Measurements from ENCODE around the gene RASA4.
"Not testable (repeated sequence)": the region's sequence is repeated elsewhere in the genome, so short reads cannot be mapped to it uniquely, and the experiment has no call there.

The RASA4 gene

DNA sequence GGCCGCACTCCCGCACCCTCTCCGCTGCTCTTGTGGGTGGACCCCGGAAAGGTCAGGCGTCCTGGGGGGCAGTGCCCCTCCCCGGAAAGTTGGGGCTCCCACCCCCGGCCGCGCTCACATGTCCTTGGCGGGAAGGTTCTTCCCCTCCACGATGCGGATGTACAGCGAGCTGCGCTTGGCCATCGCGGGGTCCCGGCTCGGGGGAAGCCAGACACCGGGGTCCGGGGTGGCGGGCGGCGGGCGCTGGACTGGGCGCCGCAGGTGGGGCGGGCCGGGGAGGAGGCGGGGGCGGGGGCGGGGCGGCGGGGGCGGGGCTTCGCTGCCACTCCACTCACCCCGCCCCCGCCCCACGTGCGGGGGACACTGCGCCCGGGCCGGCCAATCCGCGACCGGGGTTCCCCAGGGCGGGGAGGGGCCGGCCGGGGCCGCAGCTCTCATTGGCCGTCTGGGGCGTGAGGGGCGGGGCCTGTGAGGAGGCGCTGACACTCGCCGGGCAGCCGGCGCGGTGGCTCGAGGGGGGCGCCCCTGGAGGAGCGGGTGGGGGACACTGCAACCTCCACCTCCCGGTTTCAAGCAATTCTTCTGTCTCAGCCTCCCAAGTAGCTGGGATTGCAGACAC is at the start of gene RASA4:
RASA4 (minus strand) TSS at position 250 of the 619 bp plus-strand sequence; CDS start at position 183, 67 bp downstream.
- DNase-seq (ENCODE audit: low spot score) = peak; percentile 23

DNA sequence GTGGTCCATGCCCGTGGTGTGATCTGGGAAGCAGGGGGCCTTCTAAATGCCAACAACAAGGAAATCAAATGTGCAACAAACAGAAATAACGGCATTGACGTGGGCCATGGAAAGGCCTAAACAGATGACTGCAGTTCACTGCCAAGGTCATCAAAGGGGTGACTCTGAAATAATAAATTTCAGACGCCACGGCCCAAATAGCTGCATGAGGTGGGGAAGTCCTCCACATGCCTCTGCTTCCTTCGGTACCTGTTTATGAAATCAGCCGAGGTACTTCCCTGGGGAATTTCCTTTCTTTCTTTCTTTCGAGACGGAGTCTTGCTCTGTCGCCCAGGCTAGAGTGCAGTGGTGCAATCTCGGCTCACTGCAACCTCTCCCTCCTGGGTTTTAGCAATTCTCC is 48.2 kb upstream of the RASA4 start:
- not testable (repeated sequence) for DNase-seq (ENCODE audit: low spot score)

DNA sequence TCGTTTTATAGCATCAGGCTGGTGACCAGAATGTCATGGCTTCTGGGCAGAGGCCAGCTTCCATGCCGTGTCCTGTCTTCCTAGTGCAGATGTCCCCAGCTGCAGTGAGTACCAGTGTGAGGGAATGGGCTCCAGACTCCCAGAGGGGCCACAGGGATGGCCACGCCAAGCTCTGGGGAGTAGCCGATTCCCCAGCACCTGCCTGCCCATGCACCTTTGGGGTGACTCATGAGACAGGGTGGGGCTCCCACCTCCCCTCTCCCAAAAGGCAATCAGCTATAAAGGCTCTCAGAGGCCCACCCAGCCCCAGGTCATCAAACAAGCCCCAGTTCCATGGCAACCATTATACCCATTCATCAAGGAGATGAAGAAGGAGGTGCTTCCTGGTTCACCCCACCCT is 33.4 kb upstream of the RASA4 start, which contains the start of gene SPDYE2B:
SPDYE2B (plus strand) TSS at position 396 of the 400 bp plus-strand sequence. CDS start 2,030 bp downstream, outside the sequence.
- not testable (repeated sequence) for DNase-seq (ENCODE audit: low spot score)

DNA sequence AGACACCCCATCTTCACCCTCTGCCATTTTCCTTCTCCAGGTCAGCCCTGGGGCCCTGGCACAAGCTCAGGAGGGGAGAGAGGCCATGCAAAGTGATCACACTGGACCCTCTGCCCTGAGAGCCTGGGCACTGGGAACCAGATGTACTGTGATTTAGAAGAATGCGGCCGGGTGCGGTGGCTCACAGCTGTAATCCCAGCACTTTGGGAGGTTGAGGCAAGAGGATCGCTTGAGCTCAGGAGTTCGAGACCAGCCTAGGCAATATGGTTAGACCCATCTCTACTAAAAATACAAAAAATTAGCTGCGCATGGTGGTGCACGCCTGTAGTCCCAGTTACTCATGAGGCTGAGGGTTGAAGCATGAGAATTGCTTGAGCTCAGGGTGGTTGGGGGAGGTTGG is 31.3 kb upstream of the RASA4 start:
- not testable (repeated sequence) for DNase-seq (ENCODE audit: low spot score)

DNA sequence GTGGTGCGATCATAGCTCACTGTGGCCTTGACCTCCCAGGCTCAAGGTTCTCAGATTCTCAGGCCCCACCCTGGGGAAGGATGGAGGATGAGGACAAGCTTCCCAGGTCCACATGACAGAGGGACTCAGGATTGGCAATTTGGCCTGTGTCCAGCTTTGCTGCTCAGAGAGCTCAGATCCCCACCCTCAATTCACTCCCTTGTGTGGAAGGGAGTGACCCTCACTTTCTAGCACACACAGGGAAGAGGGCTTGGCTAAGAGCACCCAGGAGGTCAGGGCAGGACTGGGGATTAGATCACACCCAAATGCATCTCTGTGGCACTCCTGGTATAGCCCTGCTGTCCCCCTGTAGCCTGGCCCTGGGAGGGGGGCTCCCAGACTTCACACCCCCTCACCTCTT is 26.8 kb upstream of the RASA4 start:
- not testable (repeated sequence) for DNase-seq (ENCODE audit: low spot score)

DNA sequence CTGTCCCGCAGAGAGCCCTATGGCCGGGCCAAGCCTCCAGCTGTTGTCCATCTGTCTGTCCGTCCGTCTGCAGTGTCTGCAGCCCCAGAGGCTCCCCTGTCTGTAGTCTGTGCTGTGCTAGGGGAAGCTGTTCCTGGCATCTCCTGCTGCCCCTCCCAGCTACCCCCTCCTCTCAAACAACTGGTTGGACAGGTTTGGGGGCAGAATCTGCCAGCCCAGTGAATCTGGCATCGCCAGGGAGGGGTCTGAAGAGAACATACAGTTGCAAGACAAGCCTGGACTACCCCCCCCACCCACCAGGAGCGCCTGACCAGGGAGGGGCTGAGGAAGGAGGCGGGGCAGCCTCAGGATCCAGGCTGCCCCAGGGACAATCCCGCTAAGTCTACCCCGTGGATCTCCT is 26.1 kb upstream of the RASA4 start, which contains the start of gene UPK3BL1:
UPK3BL1 (minus strand) TSS at position 101 of the 400 bp plus-strand sequence; CDS start at position 51, 50 bp downstream.
- DNase-seq (ENCODE audit: low spot score) = not testable (repeated sequence)

DNA sequence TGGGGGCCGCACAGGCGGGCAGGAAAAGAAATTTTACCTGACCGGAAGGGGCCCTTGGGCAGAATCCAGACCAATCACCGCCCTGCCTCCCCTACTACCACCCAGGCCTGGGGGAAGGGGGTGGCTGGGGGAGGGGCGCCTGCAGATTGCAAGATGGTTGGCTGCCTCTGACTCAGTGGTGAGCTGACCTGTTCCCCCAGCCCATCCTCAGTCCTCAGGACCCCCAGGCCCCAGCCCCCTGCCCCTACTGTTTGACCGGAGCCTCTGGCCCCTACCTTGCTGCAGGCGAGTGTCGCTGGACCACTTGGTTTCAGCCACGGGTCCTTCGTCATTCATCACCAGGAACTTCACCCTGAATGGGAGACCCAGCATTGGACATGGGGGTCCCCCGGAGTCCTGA is 22.3 kb upstream of the RASA4 start:
- DNase-seq (ENCODE audit: low spot score) = not testable (repeated sequence)

DNA sequence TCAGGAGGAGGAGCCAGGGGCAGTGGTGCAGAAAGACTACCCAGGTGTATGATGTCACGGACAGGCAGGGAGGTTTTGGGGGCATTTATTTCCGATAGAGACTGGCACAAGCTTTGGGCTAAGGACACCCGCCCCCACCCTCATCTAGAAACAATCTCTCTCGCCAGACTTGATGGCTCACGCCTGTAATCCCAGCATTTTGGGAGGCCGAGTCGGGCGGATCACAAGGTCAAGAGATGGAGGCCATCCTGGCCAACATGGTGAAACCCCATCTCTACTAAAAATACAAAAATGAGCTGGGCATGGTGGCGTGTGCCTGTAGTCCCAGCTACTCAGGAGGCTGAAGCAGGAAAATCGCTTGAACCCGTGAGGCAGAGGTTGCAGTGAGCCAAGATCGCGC is 20.4 kb upstream of the RASA4 start:
- not testable (repeated sequence) for DNase-seq (ENCODE audit: low spot score)

DNA sequence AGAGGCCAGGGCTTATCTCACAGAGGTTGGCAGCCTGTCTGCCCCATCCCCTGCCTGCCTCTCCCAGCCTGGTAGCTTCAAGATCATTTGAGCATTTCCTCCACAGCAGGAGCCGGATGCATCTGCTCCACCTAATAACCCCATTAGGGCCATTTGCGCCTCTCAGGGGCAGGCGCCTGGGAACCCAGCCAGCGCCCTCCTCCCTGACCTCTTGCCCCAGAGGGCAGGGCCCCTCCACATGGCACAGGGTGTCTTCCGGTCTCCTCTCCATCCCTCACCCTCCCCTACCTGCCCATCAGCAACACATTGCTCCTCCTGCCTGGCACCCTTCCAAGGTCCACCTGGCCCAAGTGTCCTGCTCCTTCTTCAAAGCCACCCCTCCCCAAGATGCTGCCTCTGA is 18.8 kb upstream of the RASA4 start:
- not testable (repeated sequence) for DNase-seq (ENCODE audit: low spot score)

DNA sequence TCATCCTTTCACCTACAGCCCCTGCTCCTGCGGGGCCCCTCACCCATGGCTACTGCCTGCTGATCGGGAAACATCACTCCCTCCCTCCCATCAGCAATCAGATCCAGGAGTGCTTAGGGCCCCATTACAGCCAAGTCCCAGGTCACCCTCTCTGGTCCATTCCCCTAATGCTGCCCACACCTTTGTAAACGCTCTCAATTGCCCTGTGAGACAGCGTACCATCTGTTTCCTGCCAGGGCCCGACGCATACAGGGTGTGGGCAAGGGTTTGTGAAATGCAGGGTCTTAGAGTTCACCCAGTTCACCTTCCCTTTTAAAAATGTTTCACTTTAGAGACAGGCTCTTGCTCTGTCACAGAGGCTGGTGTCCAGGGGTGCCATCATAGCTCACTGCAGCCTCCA is 17.7 kb upstream of the RASA4 start:
- not testable (repeated sequence) for DNase-seq (ENCODE audit: low spot score)

DNA sequence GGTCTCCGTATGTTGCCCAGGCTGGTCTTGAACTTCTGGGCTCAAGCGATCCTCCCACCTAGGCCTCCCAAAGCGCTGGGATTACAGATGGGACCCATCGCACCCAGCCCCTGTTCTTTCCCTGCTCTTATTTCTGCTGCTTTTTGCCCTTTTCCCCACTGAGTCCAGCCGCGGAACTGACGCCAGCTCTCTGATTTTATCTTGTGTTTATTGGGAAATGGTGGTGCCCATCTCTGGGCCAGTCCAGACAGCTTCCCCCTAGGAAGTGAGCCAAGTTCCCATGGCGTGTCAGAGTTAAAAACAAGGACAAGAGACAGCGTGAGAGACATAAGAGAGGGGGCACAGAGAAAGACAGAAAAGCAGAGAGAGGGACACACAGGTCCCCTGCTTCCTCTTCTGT is 14.1 kb upstream of the RASA4 start:
- not testable (repeated sequence) for DNase-seq (ENCODE audit: low spot score)

DNA sequence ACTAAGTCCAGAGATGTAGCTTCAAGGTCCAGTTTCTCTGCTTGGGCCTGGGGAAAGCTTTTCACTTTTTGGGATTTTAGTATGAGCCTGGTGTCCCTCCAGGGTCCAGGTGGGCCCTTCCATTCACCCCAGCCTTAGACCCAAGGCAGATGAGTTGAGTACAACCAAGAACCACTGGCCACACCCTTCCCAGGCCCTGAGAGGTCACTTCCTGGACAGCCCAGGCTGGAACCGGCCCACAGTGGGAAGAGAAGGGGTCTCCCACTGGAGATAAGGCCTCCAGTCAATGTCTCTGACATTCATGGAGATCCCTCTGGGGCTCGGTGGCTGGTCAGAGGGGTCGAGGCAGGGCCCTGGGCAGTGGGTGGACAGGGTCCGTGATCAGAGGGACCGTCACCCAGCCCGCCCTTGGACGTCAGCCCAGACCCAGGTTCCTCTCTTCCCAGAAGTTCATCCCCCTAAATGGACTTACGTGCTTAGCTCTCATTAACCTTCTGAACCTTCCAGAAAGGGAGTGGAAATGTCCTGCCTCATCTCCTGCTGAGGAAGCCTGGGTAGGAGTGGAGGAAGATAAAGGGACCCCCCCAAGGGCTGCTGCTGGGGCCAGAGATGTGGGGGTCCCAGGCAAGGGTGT is 10.8 kb upstream of the RASA4 start:
- not testable (repeated sequence) for DNase-seq (ENCODE audit: low spot score)

DNA sequence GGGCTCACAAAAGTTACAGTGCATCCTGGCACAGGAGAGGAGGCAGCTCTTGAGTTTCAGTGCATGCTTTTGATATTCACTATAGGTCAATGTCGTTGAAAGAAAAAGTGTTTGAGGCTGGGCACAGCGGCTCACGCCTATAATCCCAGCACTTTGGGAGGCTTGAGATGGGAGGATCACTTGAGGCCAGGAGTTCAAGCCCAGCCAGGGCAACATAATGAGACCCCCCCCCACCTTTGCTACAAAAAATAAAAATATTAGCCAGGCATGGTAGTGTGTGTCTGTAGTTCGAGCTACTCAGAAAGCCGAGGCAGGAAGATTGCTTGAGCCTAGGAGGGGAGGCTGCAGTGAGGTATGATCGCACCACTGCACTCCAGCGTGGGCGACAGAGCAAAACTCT is 1.6 kb upstream of the RASA4 start:
- DNase-seq (ENCODE audit: low spot score) = not testable (repeated sequence)

DNA sequence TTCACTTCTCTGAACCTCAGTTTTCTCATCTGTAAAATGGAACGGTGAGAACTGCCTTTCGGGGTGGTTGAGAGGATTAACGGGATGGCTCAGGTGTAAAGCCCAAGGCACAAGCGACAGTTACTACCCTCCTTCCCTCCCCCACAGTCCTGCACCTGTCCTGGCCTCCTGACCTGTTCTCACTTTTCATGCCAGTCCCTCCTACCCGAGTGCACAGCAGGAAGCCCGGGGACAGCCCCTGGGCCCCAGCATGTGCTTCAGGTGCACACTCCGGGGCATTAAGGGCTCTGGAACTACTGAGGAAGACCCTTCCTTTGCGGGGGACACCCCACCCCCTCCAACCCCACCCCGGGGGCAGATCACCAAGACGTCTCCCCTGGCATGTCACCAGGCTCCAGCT is 626 bp downstream of the RASA4 start:
- DNase-seq (ENCODE audit: low spot score) = not testable (repeated sequence)

DNA sequence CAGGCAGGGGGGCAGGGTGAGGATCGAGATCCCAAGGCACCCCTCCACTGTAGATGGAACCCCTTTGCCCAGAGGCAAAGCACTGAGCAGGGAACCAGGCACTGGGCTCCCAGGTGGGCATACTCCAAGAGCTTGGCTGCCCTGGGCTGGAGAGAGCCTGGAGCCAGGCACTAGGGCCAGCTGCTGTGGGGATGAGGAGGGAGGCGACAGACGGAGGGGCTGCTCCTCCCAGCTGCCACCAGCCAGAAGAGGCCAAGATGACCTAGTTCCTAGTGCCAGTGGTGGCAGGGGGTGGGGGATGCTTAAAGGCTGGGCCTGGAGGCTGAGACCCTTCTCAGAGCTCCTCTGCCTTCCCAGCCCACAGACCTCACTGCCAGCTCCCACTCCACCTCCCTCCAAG is 1.7 kb downstream of the RASA4 start:
- not testable (repeated sequence) for DNase-seq (ENCODE audit: low spot score)

DNA sequence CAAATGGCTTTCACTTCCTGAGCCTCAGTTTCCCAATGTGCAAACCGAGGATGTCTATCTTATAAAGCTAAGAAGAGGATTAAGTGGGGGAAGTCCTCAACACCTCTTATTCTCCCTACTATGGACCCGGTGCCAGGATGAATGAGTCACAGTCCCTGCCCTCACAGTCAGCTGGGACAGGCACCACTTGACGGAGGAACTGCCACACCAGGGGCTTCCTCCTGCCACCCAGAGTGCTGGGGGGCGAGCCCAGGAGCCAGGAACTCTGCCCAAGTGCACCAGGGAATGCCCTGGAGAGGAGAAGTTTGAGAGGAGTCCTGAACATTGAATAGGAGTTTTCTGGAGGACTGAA is 2.2 kb downstream of the RASA4 start:
- not testable (repeated sequence) for DNase-seq (ENCODE audit: low spot score)

DNA sequence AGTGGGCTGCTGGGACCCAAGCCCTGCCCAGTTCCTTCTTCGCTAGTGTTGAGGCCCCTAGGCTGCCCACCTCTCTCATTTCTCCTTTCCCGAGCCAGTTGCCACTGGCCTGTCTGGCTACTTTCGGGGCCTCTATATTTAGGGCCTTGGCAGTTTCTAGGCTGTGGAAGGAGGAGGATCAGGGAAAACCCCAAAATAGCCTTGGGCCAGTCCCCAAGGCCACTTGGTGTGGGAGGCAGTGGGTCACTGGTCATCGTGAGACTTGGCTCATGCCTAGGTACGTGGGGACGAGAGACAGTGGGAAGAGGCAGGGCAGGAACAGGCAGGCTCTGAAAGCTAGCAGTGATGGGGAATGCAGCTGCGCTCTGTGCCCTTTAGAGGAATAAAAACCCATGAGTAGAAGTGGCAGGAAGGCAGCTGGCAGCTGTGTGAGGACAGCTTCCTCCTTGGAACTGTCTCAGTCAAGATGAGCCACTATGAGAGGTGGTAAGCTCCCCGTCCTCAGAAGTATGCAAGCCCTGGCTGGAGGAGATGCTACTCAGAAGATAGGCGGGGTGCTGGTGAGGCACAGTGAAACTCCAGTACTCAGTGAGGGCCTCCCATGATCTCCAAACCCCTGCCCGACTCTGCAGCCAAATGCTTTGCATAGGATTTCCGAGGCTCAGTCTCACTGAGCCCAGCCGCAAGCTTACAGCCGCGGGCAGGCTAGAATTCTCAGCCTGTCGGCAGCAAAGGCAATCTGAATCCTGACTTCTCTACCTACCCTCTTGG is 2.8 kb downstream of the RASA4 start:
- DNase-seq (ENCODE audit: low spot score) = not testable (repeated sequence)

DNA sequence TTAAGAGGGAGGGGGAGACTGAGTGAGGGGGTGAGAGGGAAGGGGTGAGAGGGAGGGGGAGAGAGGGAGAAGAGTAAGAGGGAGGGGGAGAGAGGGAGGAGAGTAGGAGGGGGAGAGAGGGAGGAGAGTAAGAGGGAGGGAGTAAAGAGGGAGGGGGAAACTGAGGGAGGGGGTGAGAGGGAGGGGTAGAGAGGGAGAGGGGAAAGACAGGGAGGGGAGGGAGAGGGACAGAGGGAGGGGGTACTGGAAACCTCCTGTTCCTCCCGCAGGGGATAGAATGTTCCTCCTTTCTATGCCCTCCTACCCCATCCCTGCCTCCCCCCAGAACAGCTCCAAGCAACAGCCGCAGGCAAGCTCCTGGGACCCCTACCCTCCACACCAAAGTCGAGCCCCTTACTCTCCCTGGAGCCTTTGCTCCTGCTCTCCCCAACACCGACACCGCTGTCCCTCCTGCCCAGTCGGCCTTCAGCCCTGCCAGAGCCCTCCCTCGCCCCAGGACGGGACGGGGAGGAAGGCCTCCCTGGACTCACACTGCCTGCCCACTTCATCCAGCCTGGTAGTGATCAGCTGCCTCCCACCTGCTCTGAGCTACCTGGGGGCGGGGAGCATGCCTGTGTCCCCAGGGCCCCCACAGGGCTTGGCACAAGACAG is 4.8 kb downstream of the RASA4 start:
- peak; percentile 7 for DNase-seq (ENCODE audit: low spot score)

DNA sequence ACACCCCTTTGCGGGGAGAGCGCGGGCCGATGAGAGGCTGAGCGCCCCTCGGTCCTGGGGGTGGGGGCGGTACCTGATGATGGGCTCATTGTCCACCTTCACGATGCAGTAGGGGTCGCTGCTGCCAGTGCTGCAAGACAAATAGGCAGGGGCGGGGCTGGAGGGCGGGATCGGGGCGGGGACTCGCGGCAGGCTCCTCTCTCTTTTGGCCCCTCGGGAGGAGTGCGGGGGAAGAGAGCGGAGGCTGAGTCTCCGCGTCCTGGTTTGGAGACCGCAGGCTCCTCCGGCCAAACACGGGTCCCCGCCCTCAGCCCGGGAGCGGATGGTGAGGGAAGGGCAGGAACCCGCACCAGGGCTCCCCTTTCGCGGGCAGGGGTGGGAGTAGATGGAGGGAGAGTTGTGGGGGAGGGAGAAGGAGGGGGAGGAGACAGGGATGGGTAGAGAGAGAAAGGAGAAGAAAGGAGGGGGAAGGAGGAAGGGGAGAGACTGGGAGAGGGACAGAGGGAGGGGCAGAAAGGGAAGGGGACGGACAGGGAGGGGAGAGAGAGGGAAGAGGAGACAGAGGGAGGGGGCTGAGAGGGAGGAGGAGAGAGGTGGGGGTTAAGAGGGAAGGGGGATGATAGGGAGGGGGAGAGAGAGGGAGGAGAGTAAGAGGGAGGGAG is 5.4 kb downstream of the RASA4 start:
- not testable (repeated sequence) for DNase-seq (ENCODE audit: low spot score)

DNA sequence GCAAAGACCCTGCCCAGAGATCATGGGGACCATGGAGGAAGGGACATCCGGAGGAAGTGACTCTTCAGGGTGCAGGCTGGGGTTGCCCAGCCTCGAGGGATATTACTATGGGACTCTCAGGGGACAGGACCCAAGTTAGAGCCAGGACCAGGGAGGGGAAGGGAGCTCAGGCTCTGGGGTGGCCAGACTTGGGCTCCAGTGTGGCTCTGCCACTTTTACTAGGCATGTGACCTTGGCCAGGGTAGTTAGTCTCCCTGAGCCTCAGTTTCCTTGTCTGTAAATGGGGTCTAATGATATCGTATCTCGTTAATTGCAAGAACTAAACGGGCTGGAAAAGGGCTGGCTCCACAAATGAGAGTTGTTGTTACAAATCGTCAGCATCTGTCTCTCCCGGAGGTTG is 6.1 kb downstream of the RASA4 start:
- DNase-seq (ENCODE audit: low spot score) = not testable (repeated sequence)

DNA sequence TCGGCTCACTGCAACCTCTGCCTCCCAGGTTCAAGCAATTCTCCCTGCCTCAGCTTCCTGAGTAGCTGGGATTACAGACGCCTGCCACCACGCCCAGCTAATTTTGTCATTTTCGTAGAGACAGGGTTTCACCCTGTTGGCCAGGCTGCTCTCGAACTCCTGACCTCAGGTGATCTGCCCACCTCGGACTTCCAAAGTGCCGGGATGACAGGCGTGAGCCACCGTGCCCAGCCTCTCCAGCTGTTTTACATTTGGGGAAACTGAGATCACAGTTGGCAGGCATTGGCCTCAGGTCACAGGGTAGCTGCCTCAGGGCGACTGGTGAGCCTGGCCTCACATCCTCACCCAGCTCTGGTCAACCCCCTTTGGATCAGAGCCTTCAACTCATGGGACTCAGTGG is 6.8 kb downstream of the RASA4 start:
- not testable (repeated sequence) for DNase-seq (ENCODE audit: low spot score)

DNA sequence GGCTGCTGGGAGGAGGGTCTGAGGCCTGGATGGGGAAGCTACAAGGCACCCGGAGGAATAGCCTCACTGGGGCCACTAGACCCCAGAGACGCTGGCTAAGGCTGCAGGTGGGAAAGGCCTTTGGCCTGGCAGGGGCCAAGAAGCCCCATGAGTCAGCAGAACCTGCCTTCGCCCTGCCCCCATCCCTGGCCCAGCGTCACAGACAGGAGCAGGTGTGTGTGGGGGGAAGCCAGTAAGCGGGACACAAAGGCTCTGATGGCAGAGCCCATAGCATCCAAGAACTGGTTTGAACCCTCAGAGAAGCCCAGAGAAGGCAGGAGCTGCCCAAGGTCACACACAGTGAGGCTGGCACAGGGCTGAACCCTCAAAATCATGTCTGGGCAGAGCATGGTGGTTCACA is 9.7 kb downstream of the RASA4 start:
- DNase-seq (ENCODE audit: low spot score) = not testable (repeated sequence)
